Effector CD8-positive, alpha-beta T cell (primary cell): ENCODE results near the gene ZFP91.

Source experiments
- DNase-seq: peaks from one replicate; lab custom pipeline; 2025; lab: John Stamatoyannopoulos, UW

Gene ZFP91

DNA sequence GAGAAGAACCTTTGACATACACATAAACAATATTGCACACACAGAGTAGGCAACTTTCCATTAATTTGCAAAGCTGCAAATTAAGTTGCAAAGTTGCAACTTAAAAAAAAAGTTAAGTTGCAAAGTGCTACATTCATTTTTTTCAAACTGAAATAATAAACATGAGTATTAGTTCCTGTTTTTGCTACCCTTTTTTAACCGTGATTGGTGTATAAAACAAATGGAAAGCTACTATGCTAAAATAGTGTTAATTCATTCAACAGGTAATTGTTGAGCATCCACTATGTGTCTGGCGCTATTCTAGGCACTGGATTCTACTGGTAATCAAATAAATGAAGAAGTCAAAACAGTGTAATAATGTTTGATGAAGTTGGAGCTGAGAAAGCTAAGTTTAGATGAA, 8.1 kb downstream of the ZFP91 start:
- DNase-seq, result no peak

- no peak for DNase-seq
Observed at GRCh38 chr11:58591659-58592058, 12.8 kb downstream of the ZFP91 start.

DNA sequence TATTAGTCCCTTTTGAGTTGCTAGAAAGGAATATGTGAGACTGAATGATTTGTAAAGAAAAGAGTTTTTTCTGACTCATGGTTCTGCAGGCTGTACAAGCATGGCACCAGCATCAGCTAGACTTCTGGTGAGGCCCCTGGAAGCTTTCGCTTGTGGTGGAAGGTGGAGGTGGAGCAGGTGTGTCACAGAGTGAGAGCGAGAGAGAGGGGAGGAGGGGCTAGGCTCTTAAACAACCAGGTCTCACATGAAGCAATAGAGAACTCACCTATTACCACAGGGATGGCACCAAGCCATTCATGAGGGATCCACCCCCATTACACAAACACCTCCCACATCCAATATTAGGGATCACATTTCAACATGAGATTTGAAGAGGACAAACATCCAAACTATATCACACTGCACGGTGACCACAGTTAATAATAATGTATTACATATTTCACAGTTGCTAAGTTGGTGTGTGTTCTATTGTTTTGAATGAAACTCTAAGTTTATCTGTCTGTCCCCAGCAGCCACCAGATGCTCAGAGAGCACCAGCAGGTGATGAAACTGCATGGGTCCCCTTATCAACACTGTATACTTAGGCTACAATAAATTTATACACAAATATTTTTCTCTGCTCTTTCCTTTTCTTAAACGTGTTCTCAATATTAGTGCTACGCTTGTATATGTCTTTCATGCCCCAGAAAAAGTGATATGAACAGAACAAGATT, 14.1 kb downstream of the ZFP91 start:
- no peak for DNase-seq

- no peak for DNase-seq
Observed at GRCh38 chr11:58594826-58595225, 16.0 kb downstream of the ZFP91 start.

GRCh38 chr11:58596621-58597020, 17.8 kb downstream of the ZFP91 start:
- no peak for DNase-seq

DNA sequence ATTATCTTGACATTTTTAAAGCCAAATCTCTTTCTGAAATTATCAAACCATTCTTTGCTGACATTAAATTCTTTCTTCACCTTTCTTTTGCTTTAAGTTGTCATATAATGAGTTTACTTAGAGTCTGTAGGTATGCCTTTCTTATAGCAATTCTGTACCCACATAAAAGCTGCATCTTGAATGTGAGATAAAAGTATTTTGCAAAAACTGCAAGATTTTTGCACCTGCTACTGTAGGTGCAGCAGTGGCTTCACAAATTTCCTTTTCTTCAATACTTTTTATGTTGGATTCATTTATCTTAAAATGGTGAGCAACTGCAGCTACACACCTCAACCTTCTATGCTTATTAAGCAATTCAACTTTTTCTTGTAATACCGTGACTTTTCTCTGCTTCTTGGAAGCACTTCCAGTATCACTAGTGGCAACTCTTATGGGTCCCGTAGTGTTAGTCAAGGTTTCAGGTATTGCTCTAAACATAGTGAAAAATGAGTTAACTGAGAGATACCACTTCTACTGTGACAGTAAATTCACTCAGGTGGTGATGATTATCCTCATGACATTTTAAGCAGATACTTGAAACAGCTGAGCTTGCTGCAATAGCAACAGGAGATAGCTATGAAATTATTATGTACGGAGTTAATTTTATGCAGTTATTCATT, 18.8 kb downstream of the ZFP91 start:
- DNase-seq, result no peak

DNA sequence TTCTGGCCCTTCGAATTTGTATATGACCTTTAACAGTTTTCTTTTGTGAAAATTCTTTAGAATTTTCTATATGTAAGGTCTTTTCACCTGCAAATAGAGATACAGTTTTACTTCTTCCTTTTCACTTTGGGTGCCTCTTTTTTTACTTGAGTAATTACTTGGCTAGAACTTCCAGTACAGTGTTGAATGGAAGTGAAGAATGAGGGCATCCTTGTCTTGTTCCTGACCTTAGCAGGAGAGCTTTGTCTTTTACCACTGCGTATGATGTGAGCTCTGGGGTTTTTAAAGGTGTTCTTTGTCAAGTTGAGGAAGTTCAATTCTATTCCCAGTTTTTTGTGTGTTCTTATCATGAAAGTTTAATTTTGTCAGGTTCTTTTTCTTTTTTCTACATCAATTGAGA, 21.6 kb downstream of the ZFP91 start:
- DNase-seq, result no peak

DNA sequence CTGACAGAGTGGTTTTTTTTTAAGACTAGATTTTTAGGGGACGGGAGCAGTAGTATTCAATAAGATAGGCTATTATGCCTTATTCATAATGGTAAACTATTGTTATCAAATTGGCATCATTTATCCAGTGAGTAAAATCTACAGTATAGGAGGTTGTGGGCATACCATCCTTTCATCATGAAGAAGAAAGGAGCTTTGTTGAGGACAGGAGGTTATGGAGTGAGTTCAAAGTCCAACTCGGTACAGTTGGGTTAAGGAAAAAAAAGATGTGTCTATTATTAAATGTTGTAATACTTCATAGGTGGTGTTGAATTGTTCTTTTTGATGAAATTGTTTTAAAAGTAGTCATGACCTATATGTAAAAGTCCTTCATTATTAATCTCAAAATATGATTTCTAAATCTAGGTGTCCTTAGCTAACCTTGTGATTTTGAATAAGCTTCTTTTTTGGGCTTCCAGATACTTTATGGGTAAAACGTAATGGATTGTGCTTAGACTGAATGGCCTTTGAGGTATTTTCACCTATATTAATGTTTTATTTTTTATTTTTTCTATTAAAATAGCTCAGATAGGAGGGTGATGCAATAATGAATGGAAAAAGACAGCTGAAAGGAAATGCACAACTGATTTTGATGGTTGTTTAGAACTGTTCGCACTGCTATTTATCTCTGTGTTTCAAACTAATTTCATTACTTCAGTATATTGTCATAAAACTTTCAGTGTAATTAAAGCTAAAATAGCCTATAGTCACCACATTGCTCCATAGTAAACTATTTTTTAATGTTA, 28.3 kb downstream of the ZFP91 start:
- no peak for DNase-seq

- no peak for DNase-seq
Observed at GRCh38 chr11:58608331-58608730, 29.5 kb downstream of the ZFP91 start.

DNA sequence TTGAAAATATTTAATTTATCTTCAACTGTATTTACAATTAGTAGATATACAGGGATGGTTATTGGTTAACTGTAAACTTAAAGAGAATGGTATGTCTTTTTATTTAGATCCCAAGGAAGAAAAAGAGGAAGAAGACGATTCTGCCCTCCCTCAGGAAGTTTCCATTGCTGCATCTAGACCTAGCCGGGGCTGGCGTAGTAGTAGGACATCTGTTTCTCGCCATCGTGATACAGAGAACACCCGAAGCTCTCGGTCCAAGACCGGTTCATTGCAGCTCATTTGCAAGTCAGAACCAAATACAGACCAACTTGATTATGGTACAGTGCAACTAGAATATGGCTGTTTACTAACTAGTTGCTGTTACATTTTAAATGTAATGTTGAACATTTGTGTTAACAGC, 30.9 kb downstream of the ZFP91 start:
- no peak for DNase-seq

DNA sequence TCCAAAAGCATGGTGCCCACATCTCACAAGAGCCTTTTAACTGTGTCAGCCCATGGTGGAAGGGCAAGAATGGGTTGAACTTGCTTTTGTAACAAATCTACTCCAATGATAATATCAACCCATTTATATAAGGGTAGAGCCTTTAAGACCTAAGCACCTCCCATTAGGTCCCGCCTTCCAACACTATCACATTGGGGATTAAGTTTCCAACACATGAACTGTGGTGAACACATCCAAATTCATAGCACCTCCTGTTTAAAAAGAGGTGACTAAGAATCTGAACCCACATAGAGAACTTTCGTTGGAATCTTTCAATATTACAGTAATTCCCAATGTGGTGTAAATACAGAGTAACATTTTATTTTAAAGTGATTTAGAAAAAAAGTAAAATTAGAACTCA, 34.4 kb downstream of the ZFP91 start:
- DNase-seq, result no peak

- DNase-seq, result no peak
Observed at GRCh38 chr11:58615559-58615958, 36.7 kb downstream of the ZFP91 start.

DNA sequence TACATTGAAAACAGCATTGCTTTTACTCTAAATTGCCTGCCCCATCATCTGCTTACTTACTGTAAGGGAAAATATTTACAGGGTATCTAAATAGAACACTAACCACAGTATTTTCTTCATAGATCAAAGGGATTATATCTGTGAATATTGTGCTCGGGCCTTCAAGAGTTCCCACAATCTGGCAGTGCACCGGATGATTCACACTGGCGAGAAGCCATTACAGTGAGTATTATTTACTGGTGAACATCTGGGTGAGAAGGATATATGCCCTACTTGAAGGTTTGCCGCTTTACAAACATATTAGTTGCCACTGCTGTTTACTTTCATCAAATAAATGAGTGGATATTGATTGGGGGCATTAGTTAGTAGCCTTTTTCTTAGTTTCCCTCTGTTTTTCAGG, 37.7 kb downstream of the ZFP91 start:
- DNase-seq, result no peak

DNA sequence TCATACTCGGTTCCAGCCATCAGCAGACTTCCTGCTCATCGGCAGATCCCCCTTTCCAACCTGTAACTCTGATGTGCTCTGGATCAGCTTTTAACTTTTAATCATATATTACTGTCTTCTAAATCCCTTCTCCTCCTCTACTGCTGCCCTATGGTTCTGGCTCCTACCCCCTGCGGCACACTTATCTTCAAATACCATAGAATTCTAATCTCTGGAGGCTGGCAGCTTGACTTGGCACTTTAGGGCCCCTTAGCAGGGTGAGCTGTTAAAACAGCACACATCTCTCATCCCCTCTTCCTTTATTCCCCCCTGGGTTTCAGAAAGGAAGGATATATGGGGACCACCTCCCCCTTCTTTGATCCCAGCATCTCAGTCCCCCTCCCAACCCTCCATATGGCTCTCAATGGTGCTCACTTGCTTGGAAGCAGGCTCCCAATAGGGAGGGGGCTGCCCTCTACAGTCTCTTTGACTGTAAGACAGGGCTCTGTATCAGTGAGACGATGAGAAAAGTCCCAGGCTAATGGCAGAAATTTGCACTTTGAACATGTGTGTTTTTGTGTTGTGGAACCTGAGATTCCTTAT, 39.2 kb downstream of the ZFP91 start:
- DNase-seq, result no peak

- DNase-seq, result no peak
Observed at GRCh38 chr11:58621586-58622262, 42.9 kb downstream of the ZFP91 start.

DNA sequence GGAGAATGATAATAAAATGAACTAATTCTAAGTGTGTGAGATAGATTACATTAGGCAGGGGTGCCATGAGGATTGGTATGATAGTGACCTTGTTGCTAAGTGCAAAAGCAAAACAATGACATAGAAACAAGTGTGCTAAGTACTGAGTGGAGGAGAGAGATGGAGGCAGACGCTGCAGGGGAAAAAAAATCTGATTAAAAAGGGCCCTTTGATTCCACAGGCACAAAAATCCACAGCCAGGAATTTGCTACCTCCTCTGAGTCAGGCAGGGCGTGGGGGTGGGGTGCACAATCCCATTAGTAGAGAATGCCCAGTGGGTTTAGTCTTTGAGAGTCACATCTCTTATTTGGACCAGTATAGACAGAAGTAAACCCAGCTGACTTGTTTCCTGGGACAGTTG, 43.5 kb downstream of the ZFP91 start, which contains the start of gene CNTF:
Gene CNTF, plus strand, starts transcription at position 322 of the 400 bp plus-strand sequence. CDS start 88 bp downstream, outside the sequence.
- no peak for DNase-seq

DNA sequence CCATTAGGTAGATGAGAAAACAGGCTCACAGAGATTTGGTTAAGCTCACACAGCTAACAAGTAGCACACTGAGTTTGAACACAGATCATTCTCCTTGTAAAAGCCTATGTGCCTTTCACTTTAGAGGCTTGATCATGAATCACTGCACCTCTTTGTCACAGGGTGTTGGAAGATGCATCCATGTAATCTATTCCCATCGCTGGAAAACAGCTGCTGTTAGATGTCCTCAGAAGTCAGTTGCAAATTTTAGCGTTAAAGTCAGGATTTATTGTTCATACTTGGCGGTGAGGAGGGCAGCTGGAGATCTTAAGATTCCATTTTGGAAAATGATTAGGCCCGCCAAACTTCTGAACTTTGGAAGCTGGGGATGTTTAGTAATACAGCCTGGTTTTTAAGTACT, 46.2 kb downstream of the ZFP91 start:
- DNase-seq, result no peak

- no peak for DNase-seq
Observed at GRCh38 chr11:58625826-58626460, 47.1 kb downstream of the ZFP91 start.

DNA sequence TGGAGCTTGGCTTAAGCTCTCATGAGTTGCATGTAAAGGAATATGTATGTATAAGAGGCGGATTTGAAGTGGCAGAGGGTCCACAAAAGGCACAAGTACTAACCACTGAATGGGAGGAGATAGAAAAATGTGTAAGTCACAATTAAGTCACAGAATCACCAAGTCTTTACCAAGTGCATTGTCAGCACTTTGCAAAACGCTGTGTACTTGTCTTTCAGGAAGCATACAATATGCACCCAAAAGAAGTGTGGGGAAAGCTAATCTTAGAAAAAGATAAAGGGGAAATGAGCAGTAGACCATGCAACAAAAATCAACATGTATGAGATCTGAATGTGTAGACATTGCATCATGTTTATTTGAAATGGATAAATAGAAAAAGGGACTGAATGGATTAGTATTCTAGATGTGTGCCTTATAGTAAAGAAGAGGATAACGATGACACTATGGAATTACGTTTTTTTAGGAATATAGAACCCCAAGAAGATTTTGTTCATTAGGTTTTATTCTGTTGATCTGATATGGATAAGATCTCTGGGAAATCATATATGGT, 48.1 kb downstream of the ZFP91 start:
- no peak for DNase-seq

GRCh38 chr11:58628446-58628845, 49.6 kb downstream of the ZFP91 start:
- no peak for DNase-seq

GRCh38 chr11:58629857-58630256, 51.0 kb downstream of the ZFP91 start:
- DNase-seq, result no peak
